Measurements from ENCODE around the gene PSD2.
"Not testable (repeated sequence)": the region's sequence is repeated elsewhere in the genome, so short reads cannot be mapped to it uniquely, and the experiment has no call there.

Gene PSD2

GRCh38 chr5:139792655-139793054, 3.0 kb upstream of the PSD2 start:
- not testable (repeated sequence) for DNase-seq

- no peak for DNase-seq
Measured at GRCh38 chr5:139794067-139794846, 1.4 kb upstream of the PSD2 start.

- DNase-seq = no peak
Measured at GRCh38 chr5:139796061-139796806, 626 bp downstream of the PSD2 start.

- DNase-seq = no peak
Measured at GRCh38 chr5:139797335-139797734, 1.7 kb downstream of the PSD2 start.

- DNase-seq = no peak
Measured at GRCh38 chr5:139797856-139798510, 2.4 kb downstream of the PSD2 start.

- DNase-seq = no peak
Measured at GRCh38 chr5:139798883-139799282, 3.3 kb downstream of the PSD2 start.

GRCh38 chr5:139799359-139799758, 3.8 kb downstream of the PSD2 start:
- no peak for DNase-seq

GRCh38 chr5:139803978-139804377, 8.4 kb downstream of the PSD2 start:
- no peak for DNase-seq

GRCh38 chr5:139804800-139805397, 9.3 kb downstream of the PSD2 start:
- DNase-seq = no peak

- no peak for DNase-seq
Measured at GRCh38 chr5:139805545-139805944, 9.9 kb downstream of the PSD2 start.

- DNase-seq = no peak
Measured at GRCh38 chr5:139806111-139806510, 10.5 kb downstream of the PSD2 start.

GRCh38 chr5:139806726-139807646, 11.4 kb downstream of the PSD2 start:
- DNase-seq = no peak

GRCh38 chr5:139807647-139808030, 12.0 kb downstream of the PSD2 start:
- DNase-seq = no peak

- peak; percentile 3 for DNase-seq
Measured at GRCh38 chr5:139808481-139809330, 13.1 kb downstream of the PSD2 start.

- DNase-seq = no peak
Measured at GRCh38 chr5:139809331-139809810, 13.8 kb downstream of the PSD2 start.

- no peak for DNase-seq
Measured at GRCh38 chr5:139810341-139811273, 15.0 kb downstream of the PSD2 start.

- DNase-seq = no peak
Measured at GRCh38 chr5:139811274-139811607, 15.6 kb downstream of the PSD2 start.

GRCh38 chr5:139812323-139812722, 16.7 kb downstream of the PSD2 start:
- no peak for DNase-seq

GRCh38 chr5:139812836-139813805, 17.5 kb downstream of the PSD2 start:
- no peak for DNase-seq

All from CD4-positive, alpha-beta T cell treated with Interleukin-17A for 1 hour (primary cell).